SK-N-SH (cell line): Measurements from ENCODE around the gene SMCO4. TPM values are rescaled to one million over a fixed set of nuclear protein-coding genes. Genes with fewer than 3 reads are reported as not detected.
"Not testable (repeated sequence)": the region's sequence is repeated elsewhere in the genome, so short reads cannot be mapped to it uniquely, and the experiment has no call there.

ENCODE experiments used
- CTCF ChIA-PET: fragments of 300-600, 350-600 bp; formaldehyde crosslinking; extraction: SDS; loops from one replicate; lab custom pipeline; 2021; lab: Yijun Ruan, JAX
- POLR2A ChIA-PET: fragments of 350-600 bp; sonication (Branson Sonifier 250); formaldehyde crosslinking; extraction: SDS; loops from one replicate; lab custom pipeline; 2020; ENCODE audit warnings: antibody characterized with exemption, inconsistent platforms; lab: Yijun Ruan, JAX
- DNase-seq: peaks from one replicate; pipeline ENCODE4 v3.0.0; 2012
- H2AFZ ChIP-seq: fragments of 200-600 bp; sonication (generic); 2 replicates; pipeline ENCODE4 v1.8.1; 2016; ENCODE audit warnings: antibody characterized with exemption, mild to moderate bottlenecking, low read depth
- H3F3A ChIP-seq: fragments of 200-600 bp; sonication (generic); replicated peaks from 2 replicates; pipeline ENCODE3; 2016; ENCODE audit warnings: antibody characterized with exemption, mild to moderate bottlenecking; ENCODE audit not compliant: insufficient read depth
- H3K27ac ChIP-seq, 2 experiments: fragments of 200-500 bp in 1 of 2; fragments of 200-600 bp in 1 of 2; sonication (Bioruptor generic) in 1 of 2; sonication (generic), shearing (Covaris generic) in 1 of 2; 2 replicates each; pipeline versions ENCODE4 v1.5.1 to v1.6.1; 2014 to 2016; ENCODE audit warnings: low read depth in 2 of 2, inconsistent platforms in 1 of 2, low read length in 1 of 2, mild to moderate bottlenecking in 1 of 2, mixed read lengths in 1 of 2
- H3K27me3 ChIP-seq: fragments of 200-600 bp; sonication (generic), shearing (Covaris generic); 2 replicates; pipeline ENCODE4 v1.6.1; 2016; ENCODE audit warnings: mixed run types; ENCODE audit not compliant: insufficient read depth
- H3K36me3 ChIP-seq, 2 experiments: fragments of 200-500 bp in 1 of 2; fragments of 200-600 bp in 1 of 2; sonication (Bioruptor generic) in 1 of 2; sonication (generic) in 1 of 2; replicated peaks in 1 of 2; 2 replicates each; pipeline versions ENCODE3 to v1.5.1; 2014 to 2016; ENCODE audit warnings: low read length in 1 of 2, mild to moderate bottlenecking in 1 of 2; ENCODE audit not compliant: insufficient read depth in 2 of 2, control insufficient read depth in 1 of 2
- H3K4me1 ChIP-seq, 2 experiments: fragments of 200-500 bp in 1 of 2; fragments of 200-600 bp in 1 of 2; sonication (Bioruptor generic) in 1 of 2; sonication (generic), shearing (Covaris generic) in 1 of 2; 2 replicates each; pipeline versions ENCODE4 v1.5.1 to v1.6.1; 2014 to 2016; ENCODE audit warnings: low read depth in 1 of 2, low read length in 1 of 2, mixed run types in 1 of 2; ENCODE audit not compliant: insufficient read depth in 2 of 2, control insufficient read depth in 1 of 2
- H3K4me2 ChIP-seq: fragments of 200-600 bp; sonication (generic), shearing (Covaris generic); 2 replicates; pipeline ENCODE4 v1.6.1; 2017; ENCODE audit warnings: mixed run types
- H3K4me3 ChIP-seq, 2 experiments: fragments of 200-500 bp in 1 of 2; fragments of 200-600 bp in 1 of 2; sonication (Bioruptor generic) in 1 of 2; sonication (generic), shearing (Covaris generic) in 1 of 2; 2 replicates each; pipeline versions ENCODE4 v1.5.1 to v1.8.1; 2014 to 2016; ENCODE audit warnings: low read depth in 2 of 2, inconsistent platforms in 1 of 2, low read length in 1 of 2, mild to moderate bottlenecking in 1 of 2, mixed read lengths in 1 of 2, moderate library complexity in 1 of 2
- H3K79me2 ChIP-seq: fragments of 200-600 bp; sonication (generic); 2 replicates; pipeline ENCODE4 v1.8.1; 2017; ENCODE audit warnings: mild to moderate bottlenecking; ENCODE audit not compliant: insufficient read depth
- H3K9ac ChIP-seq: fragments of 200-600 bp; sonication (generic); 2 replicates; pipeline ENCODE4 v1.6.1; 2017; ENCODE audit warnings: mixed run types
- H3K9me2 ChIP-seq: fragments of 200-600 bp; sonication (generic); 2 replicates; pipeline ENCODE4 v1.6.1; 2017; ENCODE audit warnings: mixed run types
- H3K9me3 ChIP-seq: fragments of 200-600 bp; sonication (generic); 2 replicates; pipeline ENCODE4 v1.6.1; 2017; ENCODE audit warnings: mixed run types, mild to moderate bottlenecking, moderate library complexity
- H4K20me1 ChIP-seq: fragments of 200-600 bp; sonication (generic); 2 replicates; pipeline ENCODE4 v1.6.1; 2017; ENCODE audit warnings: mild to moderate bottlenecking, mixed run types; ENCODE audit not compliant: insufficient read depth
- EZH2phosphoT487 ChIP-seq: fragments of 200-600 bp; sonication (generic); IDR thresholded peaks from 2 replicates; pipeline ENCODE4 v1.6.1; 2017; ENCODE audit warnings: low read depth, mixed run types, mild to moderate bottlenecking, antibody characterized with exemption, moderate library complexity, borderline replicate concordance
- FOSL2 ChIP-seq: IDR thresholded peaks from 2 replicates; pipeline ENCODE4 v1.4.0; 2012; ENCODE audit warnings: low read depth, mild to moderate bottlenecking, moderate library complexity, borderline replicate concordance
- FOXJ3 ChIP-seq: sonication (generic); formaldehyde crosslinking; IDR thresholded peaks from 2 replicates; pipeline ENCODE4 v1.5.1; 2020; ENCODE audit warnings: mild to moderate bottlenecking, missing genetic modification reagents
- GABPA ChIP-seq: IDR thresholded peaks from 2 replicates; pipeline ENCODE4 v1.4.0; 2012; ENCODE audit warnings: low read depth, mild to moderate bottlenecking
- MAX ChIP-seq: IDR thresholded peaks from 2 replicates; pipeline ENCODE4 v1.4.0; 2012; ENCODE audit warnings: low read depth
- NFIC ChIP-seq: IDR thresholded peaks from 2 replicates; pipeline ENCODE4 v1.4.0; 2012; ENCODE audit warnings: borderline replicate concordance
- NRF1 ChIP-seq: IDR thresholded peaks from 2 replicates; pipeline ENCODE4 v1.6.1; 2012; ENCODE audit warnings: low read depth, mild to moderate bottlenecking, low read length
- RCOR1 ChIP-seq: fragments of 150-350 bp; IDR thresholded peaks from 2 replicates; pipeline ENCODE4 v1.6.1; 2017; ENCODE audit warnings: antibody characterized with exemption, low read length
- RXRA ChIP-seq: IDR thresholded peaks from 2 replicates; pipeline ENCODE4 v1.4.0; 2012; ENCODE audit warnings: low read depth, mild to moderate bottlenecking, borderline replicate concordance
- SIN3A ChIP-seq: IDR thresholded peaks from 2 replicates; pipeline ENCODE4 v1.6.1; 2012; ENCODE audit warnings: low read depth, mild to moderate bottlenecking, low read length, moderate library complexity, borderline replicate concordance
- TAF1 ChIP-seq: IDR thresholded peaks from 2 replicates; pipeline ENCODE4 v1.6.1; 2012; ENCODE audit warnings: low read depth, mild to moderate bottlenecking, low read length, moderate library complexity, borderline replicate concordance
- TEAD4 ChIP-seq: IDR thresholded peaks from 2 replicates; pipeline ENCODE4 v1.4.0; 2012; ENCODE audit warnings: mild to moderate bottlenecking, borderline replicate concordance; ENCODE audit not compliant: insufficient read depth
- WGBS: methylation state at CpG from one replicate; pipeline ENCODE4 v1.1.6; 2017; ENCODE audit warnings: low lambda C conversion rate; 5-methylcytosine and 5-hydroxymethylcytosine counted together
- polyA plus RNA-seq, 3 experiments: library from polyadenylated mRNA; depleted of rRNA; stranded (reverse); fragments of >200 nt; gene quantifications; 2 replicates each; pipeline ENCODE4 v1.2.3, GENCODE V29; 2012
- TF ChIP-seq, protein P1 (sequence below): IDR thresholded peaks from 2 replicates; pipeline ENCODE4 v1.6.1; 2012; ENCODE audit warnings: mild to moderate bottlenecking, low read depth, low read length, moderate library complexity

Gene SMCO4
- polyA plus RNA-seq, 1 of the 3 experiments (the other 2 are of a cell fraction): 9.0 TPM

DNA sequence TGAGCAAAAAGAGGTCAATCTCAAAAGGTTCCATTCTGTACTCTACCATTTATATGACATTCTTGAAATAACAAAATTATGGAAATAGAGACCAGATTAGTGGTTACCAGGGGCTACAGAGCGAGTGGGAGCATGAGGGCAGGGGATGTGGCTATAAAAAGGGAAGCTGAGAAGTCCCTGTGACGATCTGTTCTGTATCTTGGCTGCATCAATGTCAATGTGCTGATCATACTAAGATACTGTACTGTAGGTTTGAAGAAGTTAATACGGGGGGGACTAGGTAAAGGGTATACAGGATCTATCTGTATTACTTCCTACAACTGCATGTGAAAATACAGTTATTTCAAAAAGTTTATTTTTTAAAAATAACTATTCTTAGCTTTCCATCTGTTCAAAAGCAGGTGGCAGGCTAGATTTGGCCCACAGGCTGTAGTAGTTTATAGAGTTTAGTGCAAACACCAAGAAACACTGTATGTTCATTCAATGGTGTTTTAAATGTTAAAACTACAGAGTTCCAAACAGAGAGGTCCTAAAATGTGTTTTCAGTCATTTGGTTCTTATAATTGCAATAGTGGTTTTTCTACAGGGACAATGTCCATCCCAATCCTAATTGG, 78.2 kb downstream of the SMCO4 start (continued):
- TF ChIP-seq, protein P1, sequence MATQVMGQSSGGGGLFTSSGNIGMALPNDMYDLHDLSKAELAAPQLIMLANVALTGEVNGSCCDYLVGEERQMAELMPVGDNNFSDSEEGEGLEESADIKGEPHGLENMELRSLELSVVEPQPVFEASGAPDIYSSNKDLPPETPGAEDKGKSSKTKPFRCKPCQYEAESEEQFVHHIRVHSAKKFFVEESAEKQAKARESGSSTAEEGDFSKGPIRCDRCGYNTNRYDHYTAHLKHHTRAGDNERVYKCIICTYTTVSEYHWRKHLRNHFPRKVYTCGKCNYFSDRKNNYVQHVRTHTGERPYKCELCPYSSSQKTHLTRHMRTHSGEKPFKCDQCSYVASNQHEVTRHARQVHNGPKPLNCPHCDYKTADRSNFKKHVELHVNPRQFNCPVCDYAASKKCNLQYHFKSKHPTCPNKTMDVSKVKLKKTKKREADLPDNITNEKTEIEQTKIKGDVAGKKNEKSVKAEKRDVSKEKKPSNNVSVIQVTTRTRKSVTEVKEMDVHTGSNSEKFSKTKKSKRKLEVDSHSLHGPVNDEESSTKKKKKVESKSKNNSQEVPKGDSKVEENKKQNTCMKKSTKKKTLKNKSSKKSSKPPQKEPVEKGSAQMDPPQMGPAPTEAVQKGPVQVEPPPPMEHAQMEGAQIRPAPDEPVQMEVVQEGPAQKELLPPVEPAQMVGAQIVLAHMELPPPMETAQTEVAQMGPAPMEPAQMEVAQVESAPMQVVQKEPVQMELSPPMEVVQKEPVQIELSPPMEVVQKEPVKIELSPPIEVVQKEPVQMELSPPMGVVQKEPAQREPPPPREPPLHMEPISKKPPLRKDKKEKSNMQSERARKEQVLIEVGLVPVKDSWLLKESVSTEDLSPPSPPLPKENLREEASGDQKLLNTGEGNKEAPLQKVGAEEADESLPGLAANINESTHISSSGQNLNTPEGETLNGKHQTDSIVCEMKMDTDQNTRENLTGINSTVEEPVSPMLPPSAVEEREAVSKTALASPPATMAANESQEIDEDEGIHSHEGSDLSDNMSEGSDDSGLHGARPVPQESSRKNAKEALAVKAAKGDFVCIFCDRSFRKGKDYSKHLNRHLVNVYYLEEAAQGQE: no peak
- TF ChIP-seq SIN3A (no peak), TAF1 (no peak), NRF1 (no peak), MAX (no peak), EZH2phosphoT487 (no peak), RCOR1 (no peak), FOXJ3 (no peak)

- POLR2A ChIA-PET, H3K4me2 ChIP-seq, H3K27me3 ChIP-seq, H3F3A ChIP-seq, H3K27ac ChIP-seq, H3K9me3 ChIP-seq, DNase-seq, H3K9me2 ChIP-seq, H2AFZ ChIP-seq, H3K4me3 ChIP-seq, H3K4me1 ChIP-seq, H3K79me2 ChIP-seq, CTCF ChIA-PET, H3K36me3 ChIP-seq, H3K9ac ChIP-seq, H4K20me1 ChIP-seq: not testable (repeated sequence)
- 44% methylated on average over 4 of the region's 4 CpGs for WGBS
These were observed 79.5 kb downstream of the SMCO4 start for GRCh38 chr11:93463666-93464065.

GRCh38 chr11:93458286-93458685, 84.9 kb downstream of the SMCO4 start:
- TF ChIP-seq RCOR1 (no peak), EZH2phosphoT487 (no peak), FOSL2 (no peak), GABPA (no peak), RXRA (no peak), SIN3A (no peak), MAX (no peak), NFIC (no peak), TAF1 (no peak), TEAD4 (no peak)
- Histone ChIP-seq H3F3A (no peaks in the 10 kb centered on the region), H3K36me3 (no peaks in the 10 kb centered on the region), H3K4me3 (no peak overlapping the region), H3K4me1 (no peaks in the 10 kb centered on the region), H3K9me2 (no peaks in the 10 kb centered on the region), H3K9me3 (no peaks in the 10 kb centered on the region), H4K20me1 (no peaks in the 10 kb centered on the region), H3K9ac (no peak overlapping the region), H3K27me3 (no peaks in the 10 kb centered on the region), H2AFZ (no peak overlapping the region), H3K79me2 (no peaks in the 10 kb centered on the region), H3K4me2 (no peak overlapping the region), H3K27ac (no peak overlapping the region)
- ChIA-PET POLR2A (no interaction called here), CTCF (no interaction called here)
- WGBS: 29% methylated on average over 3 of the region's 9 CpGs
- DNase-seq: no peak
